GM12878 (cell line): Measurements from ENCODE around the gene PVALEF. TPM values are rescaled to one million over a fixed set of nuclear protein-coding genes. Genes with fewer than 3 reads are reported as not detected.
A peak's percentile ranks its signal among the peaks of the same experiment; 100 is the strongest.

Experiments
- ATAC-seq: fragments of 200-7000 bp; cut with Tn5 transposase; 3 replicates; pipeline ENCODE4 v1.9.1; 2020; ENCODE audit warnings: mild to moderate bottlenecking, moderate library complexity
- BruUV-seq: library from RNA; stranded (reverse); fragments of 400-500 nt; replicated peaks from 2 replicates; lab custom pipeline; 2021; lab: Mats Ljungman, UMichigan
- CTCF ChIA-PET: fragments of 300-600 bp; sonication (Branson Sonifier 250); formaldehyde crosslinking; extraction: SDS; loops from one replicate; lab custom pipeline; 2021; ENCODE audit warnings: inconsistent platforms; lab: Yijun Ruan, JAX
- POLR2A ChIA-PET: fragments of 350-600 bp; formaldehyde crosslinking; extraction: SDS; loops from one replicate; lab custom pipeline; 2021; ENCODE audit warnings: inconsistent platforms; lab: Charles Lee
- RAD21 ChIA-PET: fragments of 300-600 bp; sonication (Branson Sonifier 250); formaldehyde crosslinking; loops from one replicate; lab custom pipeline; 2023; ENCODE audit warnings: antibody characterized with exemption; ENCODE audit not compliant: unreplicated experiment; lab: Charles Lee
- SMC1A ChIA-PET: fragments of 300-600 bp; sonication (Branson Sonifier 250); formaldehyde crosslinking; loops from one replicate; lab custom pipeline; 2023; ENCODE audit not compliant: unreplicated experiment, uncharacterized antibody; lab: Charles Lee
- DNase-seq: peaks from one replicate; pipeline ENCODE4 v3.0.0-alpha.2; 2011; ENCODE audit warnings: low read depth, low spot score
- FAIRE-seq: peaks from 3 replicates; lab custom pipeline; 2011; peaks lifted over from hg19 to GRCh38; lab: Jason Lieb, UNC
- H2AFZ ChIP-seq: 2 replicates; pipeline ENCODE4 v1.6.0; 2011; ENCODE audit warnings: low read depth, low read length, control low read depth; ENCODE audit not compliant: control insufficient read depth
- H3K27ac ChIP-seq: 2 replicates; pipeline ENCODE4 v1.5.1; 2011; ENCODE audit warnings: control low read depth; ENCODE audit not compliant: control insufficient read depth, insufficient read depth
- H3K27me3 ChIP-seq, 2 experiments: replicated peaks in 1 of 2; 2 replicates each; pipeline versions ENCODE4 v1.6.0 to v1.6.1; 2011; ENCODE audit warnings: low read length in 1 of 2; ENCODE audit not compliant: control insufficient read depth in 2 of 2, insufficient read depth in 2 of 2
- H3K36me3 ChIP-seq, 2 experiments: 2 replicates each; pipeline ENCODE4 v1.5.1; 2011; ENCODE audit warnings: low read length in 1 of 2; ENCODE audit not compliant: control insufficient read depth in 2 of 2, insufficient read depth in 2 of 2
- H3K4me1 ChIP-seq: 2 replicates; pipeline ENCODE4 v1.6.1; 2011; ENCODE audit warnings: mild to moderate bottlenecking, low read length, moderate library complexity, mixed read lengths; ENCODE audit not compliant: control insufficient read depth, insufficient read depth
- H3K4me2 ChIP-seq: 2 replicates; pipeline ENCODE4 v1.6.0; 2011; ENCODE audit warnings: control low read depth; ENCODE audit not compliant: control insufficient read depth, insufficient read depth
- H3K4me3 ChIP-seq: fragments of 200-600 bp; sonication (generic); 2 replicates; pipeline ENCODE4 v1.5.1; 2016
- H3K79me2 ChIP-seq: 2 replicates; pipeline ENCODE4 v1.6.0; 2011; ENCODE audit warnings: low read length; ENCODE audit not compliant: control insufficient read depth, insufficient read depth
- H3K9ac ChIP-seq: 2 replicates; pipeline ENCODE4 v1.8.0; 2011; ENCODE audit warnings: low read length, control low read depth, mixed read lengths; ENCODE audit not compliant: control insufficient read depth, insufficient read depth
- H3K9me3 ChIP-seq: replicated peaks from 3 replicates; pipeline ENCODE4 v1.5.1; 2011; ENCODE audit warnings: mild to moderate bottlenecking, low read length; ENCODE audit not compliant: control insufficient read depth, insufficient read depth
- H4K20me1 ChIP-seq: 2 replicates; pipeline ENCODE4 v1.6.0; 2011; ENCODE audit not compliant: control insufficient read depth, insufficient read depth
- CBFB ChIP-seq: IDR thresholded peaks from 2 replicates; pipeline ENCODE4 v1.6.1; 2016; ENCODE audit warnings: antibody characterized with exemption, low read depth
- KLF5 ChIP-seq: fragments of 450-650 bp; IDR thresholded peaks from 2 replicates; pipeline ENCODE4 v1.6.1; 2014; ENCODE audit warnings: mild to moderate bottlenecking; ENCODE audit not compliant: partially characterized antibody
- MTA3 ChIP-seq: IDR thresholded peaks from 2 replicates; pipeline ENCODE4 v1.6.1; 2012; ENCODE audit warnings: low read length, inconsistent platforms, borderline replicate concordance
- RAD21 ChIP-seq: IDR thresholded peaks from 2 replicates; pipeline ENCODE4 v1.6.1; 2011; ENCODE audit warnings: mild to moderate bottlenecking, low read depth, low read length, moderate library complexity; ENCODE audit not compliant: insufficient read depth
- RELA ChIP-seq: fragments of 450-650 bp; IDR thresholded peaks from 2 replicates; pipeline ENCODE4 v1.8.0; 2014; ENCODE audit warnings: borderline replicate concordance; ENCODE audit not compliant: partially characterized antibody
- RFX5 ChIP-seq: IDR thresholded peaks from 2 replicates; pipeline ENCODE4 v1.6.1; 2011; ENCODE audit warnings: low read depth, low read length, improper control_type of control experiment
- SMC3 ChIP-seq: IDR thresholded peaks from 2 replicates; pipeline ENCODE4 v1.6.1; 2011; ENCODE audit warnings: low read length, improper control_type of control experiment, borderline replicate concordance
- ZNF24 ChIP-seq: fragments of 450-650 bp; IDR thresholded peaks from 2 replicates; pipeline ENCODE4 v1.6.1; 2017; ENCODE audit warnings: antibody characterized with exemption, mild to moderate bottlenecking
- WGBS: methylation state at CpG from one replicate; pipeline ENCODE4 v1.1.6; 2016; ENCODE audit warnings: low lambda C conversion rate; ENCODE audit not compliant: insufficient replicate concordance, insufficient coverage; ENCODE audit errors: missing lambda C conversion rate; 5-methylcytosine and 5-hydroxymethylcytosine counted together
- in situ Hi-C: fragments of 300-500 bp; cut with MboI; formaldehyde crosslinking; loops from 9 replicates; pipeline ENCODE4 v1.14.3; 2018; ENCODE audit warnings: mixed read lengths
- intact Hi-C: fragments of 100-400 bp; cut with micrococcal nuclease; formaldehyde crosslinking; loops from one replicate; pipeline ENCODE4 v1.14.2; 2022; ENCODE audit not compliant: unreplicated experiment
- polyA plus RNA-seq, 11 experiments: library from polyadenylated mRNA; depleted of rRNA in 4 of 11; unstranded in 6 of 11; stranded (reverse) in 5 of 11; fragments of >200 nt; fragmentation: Nextera tagmentation in 4 of 11; fragmentation: Illumina TruSeq in 1 of 11; extraction: Ambion mirVana in 4 of 11; extraction: Trizol in 1 of 11; gene quantifications; 1 replicate in 1 of 11; 2 replicates in 10 of 11; pipeline versions ENCODE4 v1.2.1 to v1.2.3, GENCODE V29; 2011 to 2016; ENCODE audit warnings: inconsistent platforms in 2 of 11, missing spikeins in 2 of 11, low read depth in 1 of 11
- total RNA-seq, 4 experiments: library from RNA; depleted of rRNA in 3 of 4; stranded (reverse); fragments of >200 nt in 3 of 4; fragmentation: Illumina TruSeq in 1 of 4; extraction: Trizol in 1 of 4; gene quantifications; 2 replicates each; pipeline versions ENCODE4 v1.2.1 to v1.2.3, GENCODE V29; 2013 to 2021
- TF ChIP-seq, protein P1 (sequence below): fragments of 150-350 bp; IDR thresholded peaks from 2 replicates; pipeline ENCODE4 v1.6.1; 2014; ENCODE audit warnings: mild to moderate bottlenecking, low read depth, low read length
- TF ChIP-seq, protein P2 (sequence below): fragments of 450-650 bp; IDR thresholded peaks from 2 replicates; pipeline ENCODE4 v1.6.1; 2016; ENCODE audit warnings: mild to moderate bottlenecking
- TF ChIP-seq, protein P3 (sequence below), 3 experiments: IDR thresholded peaks in 2 of 3; conservative IDR thresholded peaks in 1 of 3; 2 replicates each; pipeline ENCODE4 v1.5.1; 2011; ENCODE audit warnings: low read depth in 3 of 3, low read length in 3 of 3, mild to moderate bottlenecking in 3 of 3, control low read depth in 2 of 3, moderate library complexity in 2 of 3, inconsistent platforms in 1 of 3, mixed read lengths in 1 of 3; ENCODE audit not compliant: control insufficient read depth in 2 of 3, insufficient read depth in 1 of 3; ENCODE audit errors: extremely low read depth in 1 of 3
- TF ChIP-seq, protein P4 (sequence below): IDR thresholded peaks from 2 replicates; pipeline ENCODE4 v1.6.1; 2011; ENCODE audit warnings: low read depth, mild to moderate bottlenecking, low read length, moderate library complexity, borderline replicate concordance; ENCODE audit errors: extremely low read depth
- TF ChIP-seq, protein P5 (sequence below): fragments of 450-650 bp; IDR thresholded peaks from 2 replicates; pipeline ENCODE4 v1.6.1; 2018; ENCODE audit warnings: mild to moderate bottlenecking, low read depth, moderate library complexity; ENCODE audit not compliant: partially characterized antibody

The PVALEF gene
- total and polyA plus RNA-seq, 10 of the 15 experiments (the other 5 are each of a cell fraction or from before 2014, with no cell fraction given): not detected

DNA sequence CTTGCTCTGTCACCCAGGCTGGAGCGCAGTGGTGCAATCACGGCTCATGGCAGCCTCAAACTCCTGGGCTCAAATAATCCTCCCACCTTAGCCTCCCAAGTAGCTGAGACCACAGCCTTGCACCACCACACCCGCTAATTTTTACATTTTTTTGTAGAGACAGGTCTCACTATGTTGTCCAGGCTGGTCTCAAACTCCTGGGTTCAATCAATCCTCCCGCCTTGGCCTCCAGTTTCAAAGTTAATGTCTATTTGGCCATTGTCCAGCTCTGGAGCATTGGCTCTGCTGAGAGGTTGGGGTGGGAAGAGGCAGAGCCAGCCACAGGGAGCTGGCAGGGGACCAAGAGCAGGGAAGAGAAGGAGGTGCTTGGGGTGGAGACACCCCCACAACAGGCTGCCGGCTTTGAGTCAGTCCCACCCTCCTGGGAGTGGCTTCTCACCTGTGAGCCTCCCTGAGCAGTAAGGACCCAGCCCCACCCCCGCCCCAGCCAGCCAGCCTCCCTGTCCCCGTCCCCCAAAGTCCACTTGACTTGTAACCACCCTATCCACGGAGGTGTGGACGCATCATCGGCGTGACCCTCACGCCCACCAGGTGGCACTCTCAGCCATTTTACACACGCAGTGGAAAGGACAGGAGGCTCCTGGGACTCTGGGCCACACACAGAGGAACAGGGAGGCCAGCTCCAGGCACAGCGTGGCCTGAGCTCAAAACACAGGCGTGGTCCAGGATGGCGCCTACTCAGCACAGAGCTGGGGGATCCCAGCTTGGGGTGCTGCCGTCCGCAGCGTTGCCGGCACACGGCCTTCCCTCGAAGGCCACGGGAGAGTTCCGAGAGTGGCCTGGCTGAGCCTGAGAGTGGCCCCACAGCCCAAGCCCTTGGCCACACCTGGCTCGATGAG is 22.8 kb upstream of the PVALEF start:
- ChIA-PET POLR2A (no interaction called here), CTCF (interaction anchor here (0.6 to 1.9 kb wide), 4 partner anchors 97 to 342 kb away, joined by 3 to 17 read pairs (median 4); partner anchors contain the start of genes NDUFAF8 and TEPSIN), RAD21 (interaction anchor here (1.0 to 1.4 kb wide), 4 partner anchors 98 to 342 kb away, joined by 3 to 5 read pairs (median 3); no protein-coding TSS in a partner anchor), SMC1A (interaction anchor here (1.5 to 2.4 kb wide), 2 partner anchors 96 to 100 kb away, joined by 5 to 7 read pairs; partner anchors contain the start of genes NDUFAF8 and TEPSIN)
- no peaks in the 10 kb centered on the region for H3K79me2 ChIP-seq
- H3K4me2 ChIP-seq: no peak overlapping the region
- no peak overlapping the region for H3K9ac ChIP-seq
- no peak overlapping the region for H2AFZ ChIP-seq
- H3K4me3 ChIP-seq: no peak overlapping the region
- FAIRE-seq: no peak
- no TSS peak for BruUV-seq
- H3K27me3 ChIP-seq: no peaks in the 10 kb centered on the region
- peak; percentile 98 for ATAC-seq
- no peak overlapping the region for H3K27ac ChIP-seq
- 36% methylated on average over 25 of the region's 25 CpGs for WGBS
- in situ Hi-C loops: loop anchor here (25.0 kb wide), 1 partner anchor 345 kb away; no protein-coding TSS in a partner anchor
- no peaks in the 10 kb centered on the region for H4K20me1 ChIP-seq
- no peaks in the 10 kb centered on the region for H3K9me3 ChIP-seq
- peak; percentile 5 for DNase-seq
- no peaks in the 10 kb centered on the region for H3K4me1 ChIP-seq
- no peaks in the 10 kb centered on the region for H3K36me3 ChIP-seq
- intact Hi-C loops: loop anchor here (1.0 to 5.0 kb wide), 2 partner anchors 99 to 340 kb away; no protein-coding TSS in a partner anchor
- no peak for TF ChIP-seq RELA
- peak; percentile 74 for TF ChIP-seq RAD21
- TF ChIP-seq, protein P1, sequence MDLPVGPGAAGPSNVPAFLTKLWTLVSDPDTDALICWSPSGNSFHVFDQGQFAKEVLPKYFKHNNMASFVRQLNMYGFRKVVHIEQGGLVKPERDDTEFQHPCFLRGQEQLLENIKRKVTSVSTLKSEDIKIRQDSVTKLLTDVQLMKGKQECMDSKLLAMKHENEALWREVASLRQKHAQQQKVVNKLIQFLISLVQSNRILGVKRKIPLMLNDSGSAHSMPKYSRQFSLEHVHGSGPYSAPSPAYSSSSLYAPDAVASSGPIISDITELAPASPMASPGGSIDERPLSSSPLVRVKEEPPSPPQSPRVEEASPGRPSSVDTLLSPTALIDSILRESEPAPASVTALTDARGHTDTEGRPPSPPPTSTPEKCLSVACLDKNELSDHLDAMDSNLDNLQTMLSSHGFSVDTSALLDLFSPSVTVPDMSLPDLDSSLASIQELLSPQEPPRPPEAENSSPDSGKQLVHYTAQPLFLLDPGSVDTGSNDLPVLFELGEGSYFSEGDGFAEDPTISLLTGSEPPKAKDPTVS: no peak
- TF ChIP-seq, protein P2, sequence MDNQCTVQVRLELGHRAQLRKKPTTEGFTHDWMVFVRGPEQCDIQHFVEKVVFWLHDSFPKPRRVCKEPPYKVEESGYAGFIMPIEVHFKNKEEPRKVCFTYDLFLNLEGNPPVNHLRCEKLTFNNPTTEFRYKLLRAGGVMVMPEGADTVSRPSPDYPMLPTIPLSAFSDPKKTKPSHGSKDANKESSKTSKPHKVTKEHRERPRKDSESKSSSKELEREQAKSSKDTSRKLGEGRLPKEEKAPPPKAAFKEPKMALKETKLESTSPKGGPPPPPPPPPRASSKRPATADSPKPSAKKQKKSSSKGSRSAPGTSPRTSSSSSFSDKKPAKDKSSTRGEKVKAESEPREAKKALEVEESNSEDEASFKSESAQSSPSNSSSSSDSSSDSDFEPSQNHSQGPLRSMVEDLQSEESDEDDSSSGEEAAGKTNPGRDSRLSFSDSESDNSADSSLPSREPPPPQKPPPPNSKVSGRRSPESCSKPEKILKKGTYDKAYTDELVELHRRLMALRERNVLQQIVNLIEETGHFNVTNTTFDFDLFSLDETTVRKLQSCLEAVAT: no peak
- TF ChIP-seq KLF5: no peak
- no peak for TF ChIP-seq MTA3
- TF ChIP-seq, protein P3, sequence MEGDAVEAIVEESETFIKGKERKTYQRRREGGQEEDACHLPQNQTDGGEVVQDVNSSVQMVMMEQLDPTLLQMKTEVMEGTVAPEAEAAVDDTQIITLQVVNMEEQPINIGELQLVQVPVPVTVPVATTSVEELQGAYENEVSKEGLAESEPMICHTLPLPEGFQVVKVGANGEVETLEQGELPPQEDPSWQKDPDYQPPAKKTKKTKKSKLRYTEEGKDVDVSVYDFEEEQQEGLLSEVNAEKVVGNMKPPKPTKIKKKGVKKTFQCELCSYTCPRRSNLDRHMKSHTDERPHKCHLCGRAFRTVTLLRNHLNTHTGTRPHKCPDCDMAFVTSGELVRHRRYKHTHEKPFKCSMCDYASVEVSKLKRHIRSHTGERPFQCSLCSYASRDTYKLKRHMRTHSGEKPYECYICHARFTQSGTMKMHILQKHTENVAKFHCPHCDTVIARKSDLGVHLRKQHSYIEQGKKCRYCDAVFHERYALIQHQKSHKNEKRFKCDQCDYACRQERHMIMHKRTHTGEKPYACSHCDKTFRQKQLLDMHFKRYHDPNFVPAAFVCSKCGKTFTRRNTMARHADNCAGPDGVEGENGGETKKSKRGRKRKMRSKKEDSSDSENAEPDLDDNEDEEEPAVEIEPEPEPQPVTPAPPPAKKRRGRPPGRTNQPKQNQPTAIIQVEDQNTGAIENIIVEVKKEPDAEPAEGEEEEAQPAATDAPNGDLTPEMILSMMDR (IDR thresholded peaks at IDR 0.05 in 2 of 3, conservative IDR thresholded peaks at IDR 0.05 in 1 of 3; ENCODE audit: control insufficient read depth in 2 of 3, extremely low read depth in 1 of 3, insufficient read depth in 1 of 3, low read depth in 3 of 3, low read length in 3 of 3): peak; percentile 62 to 76 (median 76)
- no peak for TF ChIP-seq RFX5
- TF ChIP-seq, protein P4, sequence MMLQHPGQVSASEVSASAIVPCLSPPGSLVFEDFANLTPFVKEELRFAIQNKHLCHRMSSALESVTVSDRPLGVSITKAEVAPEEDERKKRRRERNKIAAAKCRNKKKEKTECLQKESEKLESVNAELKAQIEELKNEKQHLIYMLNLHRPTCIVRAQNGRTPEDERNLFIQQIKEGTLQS: no peak
- peak; percentile 86 for TF ChIP-seq SMC3
- TF ChIP-seq, protein P5, sequence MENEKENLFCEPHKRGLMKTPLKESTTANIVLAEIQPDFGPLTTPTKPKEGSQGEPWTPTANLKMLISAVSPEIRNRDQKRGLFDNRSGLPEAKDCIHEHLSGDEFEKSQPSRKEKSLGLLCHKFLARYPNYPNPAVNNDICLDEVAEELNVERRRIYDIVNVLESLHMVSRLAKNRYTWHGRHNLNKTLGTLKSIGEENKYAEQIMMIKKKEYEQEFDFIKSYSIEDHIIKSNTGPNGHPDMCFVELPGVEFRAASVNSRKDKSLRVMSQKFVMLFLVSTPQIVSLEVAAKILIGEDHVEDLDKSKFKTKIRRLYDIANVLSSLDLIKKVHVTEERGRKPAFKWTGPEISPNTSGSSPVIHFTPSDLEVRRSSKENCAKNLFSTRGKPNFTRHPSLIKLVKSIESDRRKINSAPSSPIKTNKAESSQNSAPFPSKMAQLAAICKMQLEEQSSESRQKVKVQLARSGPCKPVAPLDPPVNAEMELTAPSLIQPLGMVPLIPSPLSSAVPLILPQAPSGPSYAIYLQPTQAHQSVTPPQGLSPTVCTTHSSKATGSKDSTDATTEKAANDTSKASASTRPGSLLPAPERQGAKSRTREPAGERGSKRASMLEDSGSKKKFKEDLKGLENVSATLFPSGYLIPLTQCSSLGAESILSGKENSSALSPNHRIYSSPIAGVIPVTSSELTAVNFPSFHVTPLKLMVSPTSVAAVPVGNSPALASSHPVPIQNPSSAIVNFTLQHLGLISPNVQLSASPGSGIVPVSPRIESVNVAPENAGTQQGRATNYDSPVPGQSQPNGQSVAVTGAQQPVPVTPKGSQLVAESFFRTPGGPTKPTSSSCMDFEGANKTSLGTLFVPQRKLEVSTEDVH: no peak
- no peak for TF ChIP-seq CBFB
- TF ChIP-seq ZNF24: no peak
